Measurements from ENCODE around the gene COL6A2. TPM values are rescaled to one million over a fixed set of nuclear protein-coding genes. Genes with fewer than 3 reads are reported as not detected.

The COL6A2 gene
- total and polyA plus RNA-seq, 2 experiments from 2014 or later = 28.4 to 89.2 TPM

DNA sequence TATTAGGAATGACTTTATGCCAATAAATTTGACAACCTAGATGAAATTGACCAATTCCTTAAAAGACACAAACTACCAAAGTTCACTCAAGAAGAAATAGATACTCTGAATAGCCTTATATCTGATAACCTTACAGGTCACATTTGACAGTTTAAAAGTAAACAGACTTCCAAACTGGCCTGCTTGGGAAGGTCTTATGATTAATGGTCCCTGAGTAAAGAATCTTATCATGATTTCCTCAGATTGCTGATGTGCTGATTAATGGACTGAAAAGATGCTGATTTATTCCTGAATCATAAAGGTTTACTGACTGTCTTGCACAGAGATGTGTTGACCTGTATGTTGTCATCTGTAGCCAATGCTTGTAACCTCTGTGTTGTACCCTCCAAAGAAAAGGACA, 67.2 kb downstream of the COL6A2 start:
- Histone ChIP-seq H3K4me1 (ENCODE audit: insufficient read depth) (no peaks in the 10 kb centered on the region), H3K9me2 (ENCODE audit: insufficient read depth) (no peaks in the 10 kb centered on the region), H3K27me3 (ENCODE audit: insufficient read depth) (no peaks in the 10 kb centered on the region), H4K20me1 (replicated peaks; ENCODE audit: insufficient read depth) (peaks cover 10% of the 10 kb centered on the region), H3K4me2 (no peak overlapping the region), H3K79me2 (replicated peaks; ENCODE audit: insufficient read depth) (peaks cover 20% of the 10 kb centered on the region), H2AFZ (no peak overlapping the region), H3K4me3 (no peak overlapping the region), H3K36me3 (ENCODE audit: insufficient read depth) (no peaks in the 10 kb centered on the region), H3F3A (replicated peaks; ENCODE audit: low read depth) (0 out of 2 replicates have a peak, but pooled peaks cover 4% of the 10 kb centered on the region), H3K27ac (ENCODE audit: low read depth) (no peak overlapping the region)
- H3K27ac Mint-ChIP-seq = no peak overlapping the region
- TF ChIP-seq ZNF114 (CRISPR knock-in tag; IDR thresholded peaks at IDR 0.05) (no peak), CREB1 (CRISPR knock-in tag; IDR thresholded peaks at IDR 0.05; ENCODE audit: low read depth) (no peak), POLR2AphosphoS5 (IDR thresholded peaks at IDR 0.05; ENCODE audit: low read depth) (no peak), EZH2phosphoT487 (IDR thresholded peaks at IDR 0.05; ENCODE audit: unreplicated experiment) (no peak), ZNF331 (CRISPR knock-in tag; IDR thresholded peaks at IDR 0.05; ENCODE audit: low read depth) (no peak), NANOG (IDR thresholded peaks at IDR 0.05; ENCODE audit: borderline replicate concordance) (no peak), EZH2 (IDR thresholded peaks at IDR 0.05; ENCODE audit: low read depth, unreplicated experiment) (no peak), JUNB (IDR thresholded peaks at IDR 0.05; ENCODE audit: unreplicated experiment) (no peak), STAT1 (IDR thresholded peaks at IDR 0.05; ENCODE audit: unreplicated experiment) (no peak)
- TF ChIP-seq, protein P1, sequence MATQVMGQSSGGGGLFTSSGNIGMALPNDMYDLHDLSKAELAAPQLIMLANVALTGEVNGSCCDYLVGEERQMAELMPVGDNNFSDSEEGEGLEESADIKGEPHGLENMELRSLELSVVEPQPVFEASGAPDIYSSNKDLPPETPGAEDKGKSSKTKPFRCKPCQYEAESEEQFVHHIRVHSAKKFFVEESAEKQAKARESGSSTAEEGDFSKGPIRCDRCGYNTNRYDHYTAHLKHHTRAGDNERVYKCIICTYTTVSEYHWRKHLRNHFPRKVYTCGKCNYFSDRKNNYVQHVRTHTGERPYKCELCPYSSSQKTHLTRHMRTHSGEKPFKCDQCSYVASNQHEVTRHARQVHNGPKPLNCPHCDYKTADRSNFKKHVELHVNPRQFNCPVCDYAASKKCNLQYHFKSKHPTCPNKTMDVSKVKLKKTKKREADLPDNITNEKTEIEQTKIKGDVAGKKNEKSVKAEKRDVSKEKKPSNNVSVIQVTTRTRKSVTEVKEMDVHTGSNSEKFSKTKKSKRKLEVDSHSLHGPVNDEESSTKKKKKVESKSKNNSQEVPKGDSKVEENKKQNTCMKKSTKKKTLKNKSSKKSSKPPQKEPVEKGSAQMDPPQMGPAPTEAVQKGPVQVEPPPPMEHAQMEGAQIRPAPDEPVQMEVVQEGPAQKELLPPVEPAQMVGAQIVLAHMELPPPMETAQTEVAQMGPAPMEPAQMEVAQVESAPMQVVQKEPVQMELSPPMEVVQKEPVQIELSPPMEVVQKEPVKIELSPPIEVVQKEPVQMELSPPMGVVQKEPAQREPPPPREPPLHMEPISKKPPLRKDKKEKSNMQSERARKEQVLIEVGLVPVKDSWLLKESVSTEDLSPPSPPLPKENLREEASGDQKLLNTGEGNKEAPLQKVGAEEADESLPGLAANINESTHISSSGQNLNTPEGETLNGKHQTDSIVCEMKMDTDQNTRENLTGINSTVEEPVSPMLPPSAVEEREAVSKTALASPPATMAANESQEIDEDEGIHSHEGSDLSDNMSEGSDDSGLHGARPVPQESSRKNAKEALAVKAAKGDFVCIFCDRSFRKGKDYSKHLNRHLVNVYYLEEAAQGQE (IDR thresholded peaks at IDR 0.05; ENCODE audit: unreplicated experiment) = no peak
- TF ChIP-seq, protein P2, sequence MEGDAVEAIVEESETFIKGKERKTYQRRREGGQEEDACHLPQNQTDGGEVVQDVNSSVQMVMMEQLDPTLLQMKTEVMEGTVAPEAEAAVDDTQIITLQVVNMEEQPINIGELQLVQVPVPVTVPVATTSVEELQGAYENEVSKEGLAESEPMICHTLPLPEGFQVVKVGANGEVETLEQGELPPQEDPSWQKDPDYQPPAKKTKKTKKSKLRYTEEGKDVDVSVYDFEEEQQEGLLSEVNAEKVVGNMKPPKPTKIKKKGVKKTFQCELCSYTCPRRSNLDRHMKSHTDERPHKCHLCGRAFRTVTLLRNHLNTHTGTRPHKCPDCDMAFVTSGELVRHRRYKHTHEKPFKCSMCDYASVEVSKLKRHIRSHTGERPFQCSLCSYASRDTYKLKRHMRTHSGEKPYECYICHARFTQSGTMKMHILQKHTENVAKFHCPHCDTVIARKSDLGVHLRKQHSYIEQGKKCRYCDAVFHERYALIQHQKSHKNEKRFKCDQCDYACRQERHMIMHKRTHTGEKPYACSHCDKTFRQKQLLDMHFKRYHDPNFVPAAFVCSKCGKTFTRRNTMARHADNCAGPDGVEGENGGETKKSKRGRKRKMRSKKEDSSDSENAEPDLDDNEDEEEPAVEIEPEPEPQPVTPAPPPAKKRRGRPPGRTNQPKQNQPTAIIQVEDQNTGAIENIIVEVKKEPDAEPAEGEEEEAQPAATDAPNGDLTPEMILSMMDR (conservative IDR thresholded peaks at IDR 0.05; ENCODE audit: low read depth in 2 of 2) = no peak
- TF ChIP-seq, protein P3, sequence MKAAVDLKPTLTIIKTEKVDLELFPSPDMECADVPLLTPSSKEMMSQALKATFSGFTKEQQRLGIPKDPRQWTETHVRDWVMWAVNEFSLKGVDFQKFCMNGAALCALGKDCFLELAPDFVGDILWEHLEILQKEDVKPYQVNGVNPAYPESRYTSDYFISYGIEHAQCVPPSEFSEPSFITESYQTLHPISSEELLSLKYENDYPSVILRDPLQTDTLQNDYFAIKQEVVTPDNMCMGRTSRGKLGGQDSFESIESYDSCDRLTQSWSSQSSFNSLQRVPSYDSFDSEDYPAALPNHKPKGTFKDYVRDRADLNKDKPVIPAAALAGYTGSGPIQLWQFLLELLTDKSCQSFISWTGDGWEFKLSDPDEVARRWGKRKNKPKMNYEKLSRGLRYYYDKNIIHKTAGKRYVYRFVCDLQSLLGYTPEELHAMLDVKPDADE (IDR thresholded peaks at IDR 0.05) = no peak
- TF ChIP-seq, protein P4, sequence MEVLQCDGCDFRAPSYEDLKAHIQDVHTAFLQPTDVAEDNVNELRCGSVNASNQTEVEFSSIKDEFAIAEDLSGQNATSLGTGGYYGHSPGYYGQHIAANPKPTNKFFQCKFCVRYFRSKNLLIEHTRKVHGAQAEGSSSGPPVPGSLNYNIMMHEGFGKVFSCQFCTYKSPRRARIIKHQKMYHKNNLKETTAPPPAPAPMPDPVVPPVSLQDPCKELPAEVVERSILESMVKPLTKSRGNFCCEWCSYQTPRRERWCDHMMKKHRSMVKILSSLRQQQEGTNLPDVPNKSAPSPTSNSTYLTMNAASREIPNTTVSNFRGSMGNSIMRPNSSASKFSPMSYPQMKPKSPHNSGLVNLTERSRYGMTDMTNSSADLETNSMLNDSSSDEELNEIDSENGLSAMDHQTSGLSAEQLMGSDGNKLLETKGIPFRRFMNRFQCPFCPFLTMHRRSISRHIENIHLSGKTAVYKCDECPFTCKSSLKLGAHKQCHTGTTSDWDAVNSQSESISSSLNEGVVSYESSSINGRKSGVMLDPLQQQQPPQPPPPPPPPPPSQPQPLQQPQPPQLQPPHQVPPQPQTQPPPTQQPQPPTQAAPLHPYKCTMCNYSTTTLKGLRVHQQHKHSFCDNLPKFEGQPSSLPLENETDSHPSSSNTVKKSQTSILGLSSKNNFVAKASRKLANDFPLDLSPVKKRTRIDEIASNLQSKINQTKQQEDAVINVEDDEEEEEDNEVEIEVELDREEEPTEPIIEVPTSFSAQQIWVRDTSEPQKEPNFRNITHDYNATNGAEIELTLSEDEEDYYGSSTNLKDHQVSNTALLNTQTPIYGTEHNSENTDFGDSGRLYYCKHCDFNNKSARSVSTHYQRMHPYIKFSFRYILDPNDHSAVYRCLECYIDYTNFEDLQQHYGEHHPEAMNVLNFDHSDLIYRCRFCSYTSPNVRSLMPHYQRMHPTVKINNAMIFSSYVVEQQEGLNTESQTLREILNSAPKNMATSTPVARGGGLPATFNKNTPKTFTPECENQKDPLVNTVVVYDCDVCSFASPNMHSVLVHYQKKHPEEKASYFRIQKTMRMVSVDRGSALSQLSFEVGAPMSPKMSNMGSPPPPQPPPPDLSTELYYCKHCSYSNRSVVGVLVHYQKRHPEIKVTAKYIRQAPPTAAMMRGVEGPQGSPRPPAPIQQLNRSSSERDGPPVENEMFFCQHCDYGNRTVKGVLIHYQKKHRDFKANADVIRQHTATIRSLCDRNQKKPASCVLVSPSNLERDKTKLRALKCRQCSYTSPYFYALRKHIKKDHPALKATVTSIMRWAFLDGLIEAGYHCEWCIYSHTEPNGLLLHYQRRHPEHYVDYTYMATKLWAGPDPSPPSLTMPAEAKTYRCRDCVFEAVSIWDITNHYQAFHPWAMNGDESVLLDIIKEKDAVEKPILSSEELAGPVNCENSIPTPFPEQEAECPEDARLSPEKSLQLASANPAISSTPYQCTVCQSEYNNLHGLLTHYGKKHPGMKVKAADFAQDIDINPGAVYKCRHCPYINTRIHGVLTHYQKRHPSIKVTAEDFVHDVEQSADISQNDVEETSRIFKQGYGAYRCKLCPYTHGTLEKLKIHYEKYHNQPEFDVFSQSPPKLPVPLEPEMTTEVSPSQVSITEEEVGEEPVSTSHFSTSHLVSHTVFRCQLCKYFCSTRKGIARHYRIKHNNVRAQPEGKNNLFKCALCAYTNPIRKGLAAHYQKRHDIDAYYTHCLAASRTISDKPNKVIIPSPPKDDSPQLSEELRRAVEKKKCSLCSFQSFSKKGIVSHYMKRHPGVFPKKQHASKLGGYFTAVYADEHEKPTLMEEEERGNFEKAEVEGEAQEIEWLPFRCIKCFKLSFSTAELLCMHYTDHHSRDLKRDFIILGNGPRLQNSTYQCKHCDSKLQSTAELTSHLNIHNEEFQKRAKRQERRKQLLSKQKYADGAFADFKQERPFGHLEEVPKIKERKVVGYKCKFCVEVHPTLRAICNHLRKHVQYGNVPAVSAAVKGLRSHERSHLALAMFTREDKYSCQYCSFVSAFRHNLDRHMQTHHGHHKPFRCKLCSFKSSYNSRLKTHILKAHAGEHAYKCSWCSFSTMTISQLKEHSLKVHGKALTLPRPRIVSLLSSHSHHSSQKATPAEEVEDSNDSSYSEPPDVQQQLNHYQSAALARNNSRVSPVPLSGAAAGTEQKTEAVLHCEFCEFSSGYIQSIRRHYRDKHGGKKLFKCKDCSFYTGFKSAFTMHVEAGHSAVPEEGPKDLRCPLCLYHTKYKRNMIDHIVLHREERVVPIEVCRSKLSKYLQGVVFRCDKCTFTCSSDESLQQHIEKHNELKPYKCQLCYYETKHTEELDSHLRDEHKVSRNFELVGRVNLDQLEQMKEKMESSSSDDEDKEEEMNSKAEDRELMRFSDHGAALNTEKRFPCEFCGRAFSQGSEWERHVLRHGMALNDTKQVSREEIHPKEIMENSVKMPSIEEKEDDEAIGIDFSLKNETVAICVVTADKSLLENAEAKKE (CRISPR knock-in tag; IDR thresholded peaks at IDR 0.05) = no peak
- no peak overlapping the region for H3K4me3 Mint-ChIP-seq
- no peaks in the 10 kb centered on the region for H3K4me1 Mint-ChIP-seq
- no peak for ATAC-seq
- DNase-seq (ENCODE audit: low spot score) = no peak
- peaks cover 16% of the 10 kb centered on the region for H3K9me3 Mint-ChIP-seq
- peaks cover 42% of the 10 kb centered on the region for H3K36me3 Mint-ChIP-seq (ENCODE audit: low read depth)
- peaks cover 19% of the 10 kb centered on the region for H3K27me3 Mint-ChIP-seq (ENCODE audit: insufficient read depth, low read depth, poor library complexity)

Measured in GM23338 (cell line).